GM18858 (cell line): ENCODE measurements around the gene CCL26.
"Not testable (repeated sequence)": the region's sequence is repeated elsewhere in the genome, so short reads cannot be mapped to it uniquely, and the experiment has no call there.

Source experiments
- ATAC-seq: cut with Tn5 transposase; IDR thresholded peaks from one replicate; pipeline ENCODE4 v1.9.1; 2021; ENCODE audit not compliant: unreplicated experiment

The CCL26 gene

GRCh38 chr7:75793676-75794075 is 21.7 kb upstream of the CCL26 start:
- no peak for ATAC-seq

GRCh38 chr7:75792567-75792966 is 20.6 kb upstream of the CCL26 start:
- not testable (repeated sequence) for ATAC-seq

- ATAC-seq = no peak
Measured at GRCh38 chr7:75789361-75789924, 17.4 kb upstream of the CCL26 start.

- ATAC-seq = not testable (repeated sequence)
Measured at GRCh38 chr7:75788154-75788847, 16.3 kb upstream of the CCL26 start.

- ATAC-seq = not testable (repeated sequence)
Measured at GRCh38 chr7:75783058-75783457, 11.0 kb upstream of the CCL26 start.

- not testable (repeated sequence) for ATAC-seq
Measured at GRCh38 chr7:75780647-75781273, 8.7 kb upstream of the CCL26 start.

- not testable (repeated sequence) for ATAC-seq
Measured at GRCh38 chr7:75779516-75779915, 7.5 kb upstream of the CCL26 start.

- ATAC-seq = not testable (repeated sequence)
Measured at GRCh38 chr7:75779035-75779434, 7.0 kb upstream of the CCL26 start.

GRCh38 chr7:75776295-75776971 is 4.4 kb upstream of the CCL26 start:
- no peak for ATAC-seq

- not testable (repeated sequence) for ATAC-seq
Measured at GRCh38 chr7:75773958-75774357, 1.9 kb upstream of the CCL26 start.

GRCh38 chr7:75771224-75771623 is 787 bp downstream of the CCL26 start:
- ATAC-seq = no peak

GRCh38 chr7:75762350-75762917 is 9.6 kb downstream of the CCL26 start:
- no peak for ATAC-seq

- not testable (repeated sequence) for ATAC-seq
Measured at GRCh38 chr7:75761801-75762200, 10.2 kb downstream of the CCL26 start.

- ATAC-seq = no peak
Measured at GRCh38 chr7:75758491-75758890, 13.5 kb downstream of the CCL26 start.

GRCh38 chr7:75757860-75758259 is 14.2 kb downstream of the CCL26 start:
- no peak for ATAC-seq

- ATAC-seq = no peak
Measured at GRCh38 chr7:75756991-75757676, 14.9 kb downstream of the CCL26 start.

GRCh38 chr7:75756206-75756990 is 15.6 kb downstream of the CCL26 start:
- no peak for ATAC-seq

GRCh38 chr7:75743455-75743859 is 28.6 kb downstream of the CCL26 start:
- ATAC-seq = no peak

- no peak for ATAC-seq
Measured at GRCh38 chr7:75740846-75741497, 31.0 kb downstream of the CCL26 start.
